CD4-positive, alpha-beta T cell treated with Interleukin-17A for 1 hour (primary cell): ENCODE measurements around the gene NPPC.
"Not testable (repeated sequence)": the region's sequence is repeated elsewhere in the genome, so short reads cannot be mapped to it uniquely, and the experiment has no call there.

Experiments
- DNase-seq: peaks from one replicate; pipeline ENCODE4 v3.0.0-alpha.2; 2020

Gene NPPC

DNA sequence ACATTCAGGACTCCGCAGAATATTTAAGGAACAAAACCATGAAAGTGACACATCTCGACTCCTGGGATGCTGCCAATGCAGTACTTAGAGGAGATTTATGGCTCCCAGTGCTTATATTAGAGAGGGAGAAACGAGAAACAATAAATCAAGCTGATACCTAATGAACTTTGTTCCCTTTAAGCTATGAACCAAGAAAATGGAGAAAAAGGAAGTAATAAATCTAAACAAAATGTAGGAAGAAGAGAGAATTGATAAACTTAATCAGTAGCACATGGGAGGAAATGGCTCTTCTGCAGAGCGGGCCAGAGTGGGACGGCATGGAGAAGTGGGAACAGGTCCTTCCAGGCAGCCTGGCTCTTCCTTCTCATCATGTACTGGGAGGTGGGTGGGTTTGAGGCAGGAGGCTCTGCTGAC lies 42.7 kb downstream of the NPPC start:
- DNase-seq, result no peak

- no peak for DNase-seq
Observed at GRCh38 chr2:231882646-231883045, 43.5 kb downstream of the NPPC start.

DNA sequence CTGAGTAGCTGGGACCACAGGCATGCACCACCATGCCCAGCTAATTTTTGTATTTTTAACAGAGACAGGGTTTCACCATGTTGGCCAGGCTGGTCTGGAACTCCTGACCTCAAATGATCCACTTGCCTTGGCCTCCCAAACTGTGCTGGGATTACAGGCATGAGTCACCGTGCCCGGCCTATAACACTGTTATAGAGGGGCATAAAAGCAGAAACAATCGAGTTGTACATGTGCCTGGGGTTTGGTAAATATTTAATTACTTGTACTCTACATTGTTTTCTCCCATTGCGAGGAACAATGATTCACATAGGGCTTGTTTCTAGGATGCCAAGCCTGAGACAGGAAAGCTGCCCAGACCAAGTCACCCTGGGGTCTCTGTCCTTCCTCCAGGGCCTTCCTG lies 45.8 kb downstream of the NPPC start:
- DNase-seq, result not testable (repeated sequence)

DNA sequence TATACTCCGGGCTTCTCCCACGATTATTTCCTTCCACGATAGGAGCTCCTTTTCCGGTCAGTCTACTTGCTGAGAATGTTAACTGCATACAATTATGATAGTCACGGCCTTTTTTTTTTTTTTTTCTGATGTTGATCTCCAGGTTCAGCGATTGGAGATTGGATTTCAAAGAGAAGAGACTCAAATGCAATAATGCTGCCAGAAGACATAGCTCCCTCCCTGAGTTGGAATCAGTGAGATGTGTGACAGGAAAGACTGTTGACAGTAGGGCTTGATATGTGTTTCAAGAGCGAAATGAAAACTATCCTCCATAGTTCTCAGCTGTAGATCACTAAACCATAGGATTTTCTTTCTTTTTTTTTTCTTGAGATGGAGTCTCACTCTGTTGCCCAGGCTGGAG lies 47.0 kb downstream of the NPPC start:
- DNase-seq, result no peak

GRCh38 chr2:231877533-231878456 lies 48.4 kb downstream of the NPPC start:
- no peak for DNase-seq

DNA sequence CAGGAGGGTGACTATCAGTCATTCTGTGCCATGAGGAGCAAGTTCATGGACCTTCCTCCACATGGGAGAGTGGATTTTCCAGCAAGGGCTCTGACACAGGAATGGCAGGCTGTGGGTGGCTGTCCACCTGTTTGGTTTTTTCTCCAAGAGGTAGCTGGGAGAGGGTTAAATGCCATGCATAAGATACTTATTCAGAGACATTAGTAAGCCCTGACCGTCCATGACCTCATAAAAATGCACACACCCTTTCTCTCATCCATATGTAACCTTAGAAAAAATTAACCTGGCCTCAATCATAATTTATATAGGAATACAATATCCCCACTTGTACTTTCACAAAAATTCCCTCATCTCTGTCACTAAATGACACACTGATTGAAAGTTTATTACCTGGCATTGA lies 51.3 kb downstream of the NPPC start:
- no peak for DNase-seq
